Osteoblast (primary cell): ENCODE measurements around the gene ZFYVE27. TPM values are rescaled to one million over a fixed set of nuclear protein-coding genes. Genes with fewer than 3 reads are reported as not detected.

Experiments
- DNase-seq: peaks from one replicate; pipeline ENCODE4 v3.0.0; 2011; ENCODE audit warnings: low spot score, mixed read lengths; ENCODE audit not compliant: insufficient read length; ENCODE audit errors: missing footprints
- H2AFZ ChIP-seq: 2 replicates; pipeline ENCODE4 v1.6.0; 2011; ENCODE audit warnings: mild to moderate bottlenecking, low read length
- H3K27ac ChIP-seq: 2 replicates; pipeline ENCODE4 v1.5.1; 2011; ENCODE audit warnings: mild to moderate bottlenecking, low read depth, low read length, moderate library complexity
- H3K27me3 ChIP-seq: 2 replicates; pipeline ENCODE4 v1.6.0; 2012; ENCODE audit warnings: mild to moderate bottlenecking, control low read depth, inconsistent platforms, low read length, moderate library complexity; ENCODE audit not compliant: insufficient read depth
- H3K36me3 ChIP-seq: 2 replicates; pipeline ENCODE4 v1.5.1; 2011; ENCODE audit warnings: mild to moderate bottlenecking, low read length, control low read depth, moderate library complexity; ENCODE audit not compliant: insufficient read depth
- H3K4me1 ChIP-seq: 2 replicates; pipeline ENCODE4 v1.5.1; 2011; ENCODE audit warnings: mild to moderate bottlenecking, low read length, control low read depth, moderate library complexity; ENCODE audit not compliant: insufficient read depth
- H3K4me2 ChIP-seq: 2 replicates; pipeline ENCODE4 v1.6.0; 2011; ENCODE audit warnings: mild to moderate bottlenecking, low read length; ENCODE audit not compliant: insufficient read depth
- H3K4me3 ChIP-seq: fragments of 200-600 bp; sonication (generic); 3 replicates; pipeline ENCODE4 v1.5.1; 2012; ENCODE audit warnings: mild to moderate bottlenecking, low read length, inconsistent platforms; ENCODE audit not compliant: insufficient read depth
- H3K79me2 ChIP-seq: 2 replicates; pipeline ENCODE4 v1.6.0; 2012; ENCODE audit warnings: mild to moderate bottlenecking, low read length, control low read depth, inconsistent platforms; ENCODE audit not compliant: insufficient read depth
- H3K9me3 ChIP-seq: 2 replicates; pipeline ENCODE4 v1.5.1; 2011; ENCODE audit warnings: low read depth, low read length, control low read depth
- H4K20me1 ChIP-seq: 2 replicates; pipeline ENCODE4 v1.6.0; 2012; ENCODE audit warnings: mild to moderate bottlenecking, low read length, control low read depth; ENCODE audit not compliant: insufficient read depth
- CTCF ChIP-seq: IDR thresholded peaks from 2 replicates; pipeline ENCODE4 v1.5.1; 2011; ENCODE audit warnings: mild to moderate bottlenecking, low read depth, low read length, moderate library complexity; ENCODE audit errors: extremely low read depth
- total RNA-seq: library from RNA; depleted of rRNA; stranded (reverse); fragments of >200 nt; gene quantifications from 2 replicates; pipeline ENCODE4 v1.2.3, GENCODE V29; 2012

Gene ZFYVE27
- total RNA-seq, 1 donor: 19.9 TPM

- peaks cover 25% of the 10 kb centered on the region for H3K4me1 ChIP-seq
- H3K4me3 ChIP-seq: no peak overlapping the region
- peak; percentile 80 for TF ChIP-seq CTCF
- no peaks in the 10 kb centered on the region for H3K36me3 ChIP-seq
- no peak overlapping the region for H3K27ac ChIP-seq
- peaks cover 5% of the 10 kb centered on the region for H3K79me2 ChIP-seq
- H3K4me2 ChIP-seq: peak overlapping the region; percentile 26
- no peak overlapping the region for H2AFZ ChIP-seq
- H3K9me3 ChIP-seq: no peaks in the 10 kb centered on the region
- no peaks in the 10 kb centered on the region for H4K20me1 ChIP-seq
- no peaks in the 10 kb centered on the region for H3K27me3 ChIP-seq
- DNase-seq: peak; percentile 94
Measured at GRCh38 chr10:97708976-97709946, 27.7 kb upstream of the ZFYVE27 start.

DNA sequence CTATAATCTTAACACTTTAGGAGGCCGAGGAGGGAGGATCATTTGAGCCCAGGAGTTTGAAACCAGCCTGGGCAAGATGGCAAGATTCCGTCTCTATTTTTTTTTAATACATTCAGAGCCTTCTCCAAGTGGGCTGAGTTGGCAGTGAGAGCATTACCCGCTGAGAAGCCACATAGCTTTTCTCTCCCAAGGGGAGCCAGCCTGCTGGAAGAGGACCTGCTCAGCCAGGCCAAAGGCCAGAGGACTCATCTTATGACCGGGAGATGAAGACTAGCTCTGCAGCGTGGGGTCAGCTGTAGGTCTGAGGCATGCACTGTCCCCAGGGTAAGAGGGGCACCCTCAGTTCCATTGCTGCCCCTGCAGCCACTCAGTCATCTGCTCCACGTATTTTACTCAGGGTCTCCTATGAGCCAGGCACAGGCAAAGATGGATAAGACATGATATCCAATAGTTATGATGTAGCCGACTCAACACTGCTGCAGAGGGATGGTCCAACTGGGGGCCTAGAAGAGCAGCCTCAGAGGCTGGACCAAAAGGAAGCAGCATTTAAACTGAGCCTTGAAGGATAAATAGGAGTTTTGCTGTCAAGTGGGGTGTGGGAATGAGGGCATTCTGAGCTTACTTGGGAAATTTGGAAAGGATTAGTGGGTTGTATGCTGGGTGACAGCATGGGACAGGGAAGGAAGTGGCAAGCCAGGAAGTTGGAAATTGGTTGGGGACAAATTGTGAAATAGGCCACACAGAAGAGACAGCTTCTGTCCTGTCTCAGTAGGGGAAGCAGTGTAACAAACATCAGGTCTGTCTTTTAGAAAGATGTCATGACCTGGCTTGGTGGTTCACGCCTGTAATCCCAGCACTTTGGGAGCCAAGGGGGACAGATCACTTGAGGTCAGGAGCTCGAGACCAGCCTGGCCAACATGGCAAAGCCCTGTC, 25.0 kb upstream of the ZFYVE27 start:
- H3K27me3 ChIP-seq: no peaks in the 10 kb centered on the region
- peaks cover 43% of the 10 kb centered on the region for H3K4me1 ChIP-seq
- H4K20me1 ChIP-seq: peaks cover 20% of the 10 kb centered on the region

GRCh38 chr10:97713339-97713825, 23.5 kb upstream of the ZFYVE27 start, which contains the start of gene MARVELD1:
Gene MARVELD1, plus strand, starts transcription at chr10:97713730. Its CDS starts 147 bp downstream, at chr10:97713877.
- Histone ChIP-seq H3K79me2 (peaks cover 45% of the 10 kb centered on the region), H3K4me1 (peaks cover 43% of the 10 kb centered on the region), H3K4me2 (peak within 1 kb of the TSS; percentile 92), H3K4me3 (peak within 1 kb of the TSS; percentile 85), H2AFZ (peak within 1 kb of the TSS; percentile 78), H3K9me3 (no peaks in the 10 kb centered on the region), H3K27me3 (no peaks in the 10 kb centered on the region), H3K27ac (peak within 1 kb of the TSS; percentile 67), H4K20me1 (peaks cover 31% of the 10 kb centered on the region), H3K36me3 (peaks cover 24% of the 10 kb centered on the region)
- DNase-seq: peak; percentile 98
- no peak for TF ChIP-seq CTCF

More for the DNA sequence above, 25.0 kb upstream of the ZFYVE27 start:
- peak; percentile 65 for DNase-seq
- Histone ChIP-seq H3K27ac (peak overlapping the region; percentile 9), H3K9me3 (no peaks in the 10 kb centered on the region), H3K36me3 (peaks cover 9% of the 10 kb centered on the region), H2AFZ (no peak overlapping the region), H3K4me2 (no peak overlapping the region), H3K79me2 (peaks cover 31% of the 10 kb centered on the region), H3K4me3 (no peak overlapping the region)
- no peak for TF ChIP-seq CTCF
